LNCAP (cell line): ENCODE results near the gene DUT.

Source experiments
- TF ChIP-seq, protein P1 (sequence below): fragments of 450-650 bp; IDR thresholded peaks from 2 replicates; pipeline ENCODE4 v1.5.1; 2017; ENCODE audit warnings: mild to moderate bottlenecking

DUT gene

DNA sequence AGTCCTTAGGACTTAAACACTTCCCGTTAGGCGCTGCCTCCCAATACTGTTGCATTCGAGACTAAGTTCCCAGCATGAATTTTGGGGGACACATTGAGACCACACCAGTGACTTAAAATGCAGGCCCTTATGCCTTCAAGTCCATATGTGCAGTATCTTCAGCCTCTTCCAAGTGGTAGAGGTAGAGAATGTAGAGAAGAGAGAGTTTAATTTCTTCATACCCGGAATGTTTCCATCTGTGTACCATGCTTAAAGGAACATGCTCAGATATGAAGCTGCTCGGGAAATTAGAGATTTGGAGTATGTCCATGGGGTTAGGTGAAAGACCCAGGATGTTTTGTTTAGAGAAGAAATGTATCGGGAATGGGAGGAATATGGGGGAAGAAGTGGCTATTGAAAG, 12.6 kb downstream of the DUT start:
- TF ChIP-seq, protein P1, sequence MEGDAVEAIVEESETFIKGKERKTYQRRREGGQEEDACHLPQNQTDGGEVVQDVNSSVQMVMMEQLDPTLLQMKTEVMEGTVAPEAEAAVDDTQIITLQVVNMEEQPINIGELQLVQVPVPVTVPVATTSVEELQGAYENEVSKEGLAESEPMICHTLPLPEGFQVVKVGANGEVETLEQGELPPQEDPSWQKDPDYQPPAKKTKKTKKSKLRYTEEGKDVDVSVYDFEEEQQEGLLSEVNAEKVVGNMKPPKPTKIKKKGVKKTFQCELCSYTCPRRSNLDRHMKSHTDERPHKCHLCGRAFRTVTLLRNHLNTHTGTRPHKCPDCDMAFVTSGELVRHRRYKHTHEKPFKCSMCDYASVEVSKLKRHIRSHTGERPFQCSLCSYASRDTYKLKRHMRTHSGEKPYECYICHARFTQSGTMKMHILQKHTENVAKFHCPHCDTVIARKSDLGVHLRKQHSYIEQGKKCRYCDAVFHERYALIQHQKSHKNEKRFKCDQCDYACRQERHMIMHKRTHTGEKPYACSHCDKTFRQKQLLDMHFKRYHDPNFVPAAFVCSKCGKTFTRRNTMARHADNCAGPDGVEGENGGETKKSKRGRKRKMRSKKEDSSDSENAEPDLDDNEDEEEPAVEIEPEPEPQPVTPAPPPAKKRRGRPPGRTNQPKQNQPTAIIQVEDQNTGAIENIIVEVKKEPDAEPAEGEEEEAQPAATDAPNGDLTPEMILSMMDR, result no peak

DNA sequence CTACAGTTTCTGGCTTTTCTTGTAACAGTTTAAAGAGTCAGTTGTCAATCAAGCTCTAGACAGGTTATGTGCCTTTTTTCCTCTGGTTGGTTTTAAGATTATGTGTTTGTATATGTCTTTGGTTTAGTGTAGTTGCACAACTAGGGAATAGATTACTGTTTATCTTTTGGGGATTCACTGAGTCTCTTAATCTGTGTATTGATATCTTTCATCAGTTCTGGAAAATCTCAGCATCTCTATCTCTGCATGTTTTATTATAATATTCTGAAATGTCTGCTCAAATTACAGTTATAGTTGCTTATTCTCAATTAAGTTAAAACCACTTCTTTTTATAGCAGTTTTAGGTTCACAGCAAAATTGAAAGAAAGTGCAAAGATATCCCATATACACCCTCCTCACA, 14.3 kb downstream of the DUT start:
- TF ChIP-seq, protein P1, result no peak

DNA sequence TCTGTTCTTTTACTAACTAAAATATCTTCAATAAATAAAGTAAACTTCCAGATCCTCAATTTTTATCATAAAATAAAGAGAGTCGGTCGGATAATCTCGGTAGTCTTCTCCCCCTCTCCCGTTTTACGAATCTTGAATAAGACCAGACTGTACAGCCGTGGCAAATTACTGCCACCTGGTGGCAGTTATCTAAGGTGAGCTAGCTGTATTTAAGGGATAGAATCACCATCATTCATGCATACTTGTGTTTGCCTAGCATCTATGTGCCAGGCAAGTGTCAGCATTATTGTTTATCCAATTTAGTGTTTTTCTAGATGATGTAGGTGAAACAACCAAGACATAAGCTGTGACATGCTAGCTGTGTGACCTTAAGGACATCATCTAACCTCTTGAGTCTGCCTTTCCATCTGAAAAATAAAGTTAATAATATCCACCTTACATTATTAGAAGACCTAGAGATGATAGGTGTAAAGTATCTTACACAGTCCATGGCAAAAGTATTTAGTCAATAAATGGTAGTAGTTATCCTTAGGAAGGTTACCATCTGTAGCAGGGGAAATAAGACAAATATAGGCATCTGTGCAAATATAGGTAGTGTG, 21.3 kb downstream of the DUT start:
- TF ChIP-seq, protein P1, result peak; percentile 90

DNA sequence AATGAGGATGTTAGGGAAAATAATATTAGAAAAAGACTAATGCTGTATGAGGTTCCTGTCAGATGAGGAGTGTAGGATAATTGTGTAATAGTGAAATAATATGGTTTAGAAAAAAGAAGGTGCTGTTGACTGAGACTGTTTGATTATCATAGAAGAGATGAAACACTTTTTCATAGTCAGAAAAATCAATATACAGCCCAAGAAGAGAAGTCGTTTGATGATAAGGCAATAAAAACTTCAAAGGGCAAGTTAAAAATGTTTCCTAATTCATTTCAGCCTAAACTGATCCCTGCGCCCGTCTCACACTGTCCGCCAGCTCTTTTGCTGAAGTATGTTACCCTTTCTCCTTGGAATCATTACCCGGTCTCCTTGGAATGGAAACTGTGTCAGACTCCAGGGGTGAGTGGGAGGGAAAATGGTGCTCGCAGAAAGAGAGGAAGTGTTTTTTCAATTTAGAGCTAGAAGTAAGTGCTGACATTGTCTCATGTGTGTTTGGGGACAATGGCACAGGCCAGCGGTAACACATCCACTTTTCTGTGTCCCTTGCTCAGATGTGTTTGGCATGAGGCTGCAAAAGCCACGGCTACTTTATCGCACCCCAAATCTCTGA, 23.6 kb downstream of the DUT start:
- TF ChIP-seq, protein P1, result no peak

DNA sequence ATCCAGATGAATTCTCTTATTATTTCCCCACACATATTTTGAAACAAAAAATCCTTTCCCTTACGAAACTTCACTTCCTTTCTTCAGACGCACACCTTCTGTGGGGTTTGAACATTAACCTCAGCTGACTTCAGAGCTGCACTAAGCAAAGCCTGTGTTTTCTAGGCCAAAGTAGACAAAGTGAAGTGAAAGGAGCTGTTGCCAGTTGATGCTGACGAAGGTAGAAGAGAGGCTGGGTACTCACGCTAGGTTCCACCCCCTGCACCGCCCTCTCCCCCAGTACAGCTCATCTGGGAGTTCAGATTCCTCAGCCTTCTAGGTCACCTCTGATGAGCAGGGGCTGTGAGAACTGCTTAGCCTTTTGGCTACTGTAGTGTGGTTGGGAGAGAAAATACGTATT, 24.1 kb downstream of the DUT start:
- TF ChIP-seq, protein P1, result no peak

DNA sequence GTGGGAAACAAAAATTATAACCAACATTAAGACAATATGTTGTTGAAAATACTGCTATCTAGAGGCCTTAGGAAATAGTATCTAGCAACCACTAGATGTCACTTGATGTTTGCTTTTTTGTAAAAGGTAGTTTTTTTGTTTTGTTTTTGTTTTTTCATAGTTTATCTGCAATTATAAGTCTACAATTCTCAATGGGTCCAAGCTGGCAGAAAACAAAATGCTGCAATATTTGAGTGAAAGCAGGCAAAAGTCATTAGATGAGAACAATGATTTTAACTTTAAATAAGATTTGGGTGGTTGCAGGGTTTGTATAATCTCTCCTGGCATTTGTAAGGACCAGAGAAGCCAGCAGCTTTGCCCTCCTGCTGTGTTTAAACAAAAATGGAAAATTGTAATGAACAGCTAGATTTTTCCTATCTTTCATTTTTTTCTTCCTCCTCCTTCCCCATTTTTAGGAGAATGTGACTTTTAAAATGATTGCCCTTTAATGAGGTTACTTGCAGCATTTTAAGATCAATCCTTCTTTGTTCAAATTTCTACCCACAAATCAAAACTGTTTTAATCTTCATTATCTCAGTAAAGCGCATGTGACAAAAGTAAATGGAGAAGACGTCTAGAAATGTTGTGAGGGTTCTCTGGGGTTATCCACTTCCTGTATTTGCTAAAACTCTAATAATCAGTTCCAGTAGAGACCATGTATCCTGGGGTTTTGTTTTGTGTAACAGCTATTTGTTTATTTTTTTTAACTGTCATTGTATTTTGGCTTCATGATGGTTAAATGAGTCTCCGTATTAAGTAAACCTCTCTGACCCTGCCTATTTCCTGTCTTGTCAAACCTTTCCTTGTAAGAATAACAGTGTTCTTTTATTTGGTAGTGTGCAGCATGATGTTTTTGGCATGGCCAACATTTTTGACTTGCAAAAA, 27.3 kb downstream of the DUT start:
- TF ChIP-seq, protein P1, result peak; percentile 80

DNA sequence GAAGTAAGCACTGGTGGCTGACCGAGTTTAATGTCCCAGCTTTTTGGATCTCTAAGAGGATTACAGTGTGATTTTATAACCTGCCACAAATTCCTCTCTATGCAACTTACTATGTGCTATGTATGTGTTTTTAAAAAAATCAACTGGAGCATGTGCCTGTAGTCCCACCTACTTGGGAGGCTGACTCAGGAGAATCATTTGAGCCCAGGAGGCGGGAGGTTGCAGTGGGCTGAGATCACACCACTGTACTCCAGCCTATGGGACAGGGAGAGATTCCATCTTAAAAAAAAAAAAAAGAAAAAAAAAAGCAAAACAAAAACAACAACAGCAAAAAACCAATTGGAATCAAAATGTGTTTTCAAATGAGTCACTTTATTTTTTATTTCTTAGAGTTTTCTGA, 29.6 kb downstream of the DUT start:
- TF ChIP-seq, protein P1, result no peak
